Stimulated activated naive CD8-positive, alpha-beta T cell treated with anti-CD3 and anti-CD28 coated beads, Interleukin-15, amount 100 ng/mL, for 72 hours (primary cell): Measurements from ENCODE around the gene RAC2.

Experiments
- ATAC-seq: fragments of 150-1000 bp; cut with Tn5 transposase; 2 replicates; pipeline ENCODE4 v1.10.0; 2021; ENCODE audit warnings: mild to moderate bottlenecking, moderate library complexity
- DNase-seq, 2 donors: peaks; one replicate each; pipeline ENCODE4 v3.0.0; 2021 to 2022
- H3K27ac Mint-ChIP-seq, 2 donors: one replicate each; pipeline ENCODE4 v1.8.0; 2022; ENCODE audit warnings: mild to moderate bottlenecking in 2 of 2, mixed read lengths in 2 of 2, moderate library complexity in 2 of 2
- H3K27me3 Mint-ChIP-seq: one replicate; pipeline ENCODE4 v1.8.0; 2022; ENCODE audit warnings: mixed read lengths
- H3K4me1 Mint-ChIP-seq: one replicate; pipeline ENCODE4 v1.8.0; 2022; ENCODE audit warnings: mild to moderate bottlenecking, mixed read lengths
- H3K4me3 Mint-ChIP-seq, 2 donors: one replicate each; pipeline ENCODE4 v1.8.0; 2022; ENCODE audit warnings: mild to moderate bottlenecking in 2 of 2, mixed read lengths in 2 of 2, moderate library complexity in 1 of 2
- H3K9me3 Mint-ChIP-seq, 2 donors: one replicate each; pipeline ENCODE4 v1.8.0; 2022; ENCODE audit warnings: mixed read lengths in 2 of 2

Gene RAC2

GRCh38 chr22:37226087-37226486 is 18.0 kb downstream of the RAC2 start:
- Mint-ChIP-seq H3K9me3 (peaks cover 9 to 21% of the 10 kb centered on the region in 2 donors), H3K27ac (peak overlapping the region in 1 of 2 donors; percentile 96), H3K27me3 (no peaks in the 10 kb centered on the region), H3K4me1 (peaks cover 95% of the 10 kb centered on the region), H3K4me3 (peak overlapping the region in 1 of 2 donors; percentile 62)
- ATAC-seq (no peak), DNase-seq (no peak)

GRCh38 chr22:37225481-37225880 is 18.6 kb downstream of the RAC2 start:
- peak overlapping the region in 1 of 2 donors; percentile 20 for H3K4me3 Mint-ChIP-seq

GRCh38 chr22:37224757-37225420 is 19.2 kb downstream of the RAC2 start:
- H3K9me3 Mint-ChIP-seq = peaks cover 15 to 26% of the 10 kb centered on the region in 2 donors
- peak overlapping the region; percentile 3 for H3K4me3 Mint-ChIP-seq
- ATAC-seq = no peak
- H3K4me1 Mint-ChIP-seq = peaks cover 94% of the 10 kb centered on the region
- no peak for DNase-seq
- H3K27ac Mint-ChIP-seq = peak overlapping the region in 1 of 2 donors; percentile 87
- no peaks in the 10 kb centered on the region for H3K27me3 Mint-ChIP-seq

More at GRCh38 chr22:37225481-37225880, 18.6 kb downstream of the RAC2 start:
- ATAC-seq = no peak
- Mint-ChIP-seq H3K27me3 (no peaks in the 10 kb centered on the region), H3K4me1 (peaks cover 95% of the 10 kb centered on the region), H3K9me3 (peaks cover 15 to 26% of the 10 kb centered on the region in 2 donors), H3K27ac (peak overlapping the region; percentile 1 to 87)
- DNase-seq = peak in 1 of 2 donors; percentile 38

DNA sequence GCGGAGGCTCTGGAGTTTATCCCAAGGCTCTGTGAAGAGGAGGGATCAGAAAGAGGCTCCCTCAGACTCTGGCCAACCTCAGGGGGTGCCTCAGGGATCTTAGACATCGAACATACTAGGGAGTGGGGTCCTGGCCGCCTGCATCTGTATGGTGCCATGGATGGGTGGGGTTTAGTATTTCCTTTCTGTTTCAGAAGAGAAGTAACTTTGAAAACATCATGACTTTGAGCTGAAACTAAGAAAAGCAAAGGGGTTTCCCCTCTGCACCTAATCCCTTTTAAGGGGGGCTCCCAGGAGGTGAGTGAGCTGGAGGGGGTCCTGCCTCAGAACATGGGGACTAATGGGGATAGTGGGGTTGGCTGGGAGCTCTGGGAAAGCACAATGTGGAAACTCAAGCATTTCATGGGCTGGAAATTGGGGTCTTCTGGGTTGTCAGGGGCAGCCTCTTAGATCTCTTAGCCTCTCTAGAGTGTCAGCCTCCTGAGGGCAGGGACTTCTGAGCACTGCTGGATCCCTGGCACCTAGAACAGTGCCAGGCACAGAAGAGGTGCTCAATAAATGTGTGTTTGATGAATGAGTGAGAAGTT is 20.0 kb downstream of the RAC2 start:
- DNase-seq (peak in 1 of 2 donors; percentile 29), ATAC-seq (peak; percentile 43)
- Mint-ChIP-seq H3K4me3 (peak overlapping the region; percentile 58 to 65), H3K4me1 (peaks cover 94% of the 10 kb centered on the region), H3K9me3 (peaks cover 15 to 26% of the 10 kb centered on the region in 2 donors), H3K27ac (peak overlapping the region; percentile 49 to 96), H3K27me3 (no peaks in the 10 kb centered on the region)

GRCh38 chr22:37222440-37222971 is 21.6 kb downstream of the RAC2 start:
- H3K27ac Mint-ChIP-seq = peak overlapping the region; percentile 83 to 96
- no peaks in the 10 kb centered on the region for H3K27me3 Mint-ChIP-seq
- H3K4me3 Mint-ChIP-seq = peak overlapping the region; percentile 58 to 65
- ATAC-seq (peak; percentile 51), DNase-seq (peak; percentile 36 to 61)
- peaks cover 15 to 26% of the 10 kb centered on the region in 2 donors for H3K9me3 Mint-ChIP-seq
- peaks cover 94% of the 10 kb centered on the region for H3K4me1 Mint-ChIP-seq

GRCh38 chr22:37221424-37222333 is 22.4 kb downstream of the RAC2 start:
- Mint-ChIP-seq H3K9me3 (peaks cover 15 to 26% of the 10 kb centered on the region in 2 donors), H3K4me1 (peaks cover 97% of the 10 kb centered on the region), H3K4me3 (peak overlapping the region; percentile 58 to 65), H3K27ac (peak overlapping the region; percentile 64 to 84), H3K27me3 (no peaks in the 10 kb centered on the region)
- DNase-seq (no peak), ATAC-seq (no peak)

DNA sequence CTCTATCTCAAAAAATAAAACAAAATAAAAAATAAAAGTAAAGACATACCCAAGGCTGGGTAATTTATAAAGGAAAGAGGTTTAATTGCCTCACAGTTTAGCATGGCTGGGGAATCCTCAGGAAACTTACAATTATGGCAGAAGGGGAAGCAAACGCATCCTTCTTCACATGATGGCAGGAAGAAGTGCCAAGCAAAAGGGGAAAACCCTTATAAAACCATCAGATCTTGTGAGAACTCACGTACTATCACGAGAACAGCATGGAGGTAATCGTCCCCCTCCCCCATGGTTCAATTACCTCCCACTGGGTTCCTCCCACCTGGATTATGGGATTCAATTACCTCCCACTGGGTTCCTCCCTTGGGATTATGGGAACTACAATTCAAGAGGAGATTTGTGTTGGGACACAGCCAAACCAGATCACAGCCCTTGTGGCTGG is 23.5 kb downstream of the RAC2 start:
- peak overlapping the region; percentile 64 to 93 for H3K27ac Mint-ChIP-seq
- ATAC-seq (no peak), DNase-seq (no peak)
- H3K4me3 Mint-ChIP-seq = peak overlapping the region; percentile 65 to 80
- H3K9me3 Mint-ChIP-seq = peaks cover 15 to 26% of the 10 kb centered on the region in 2 donors
- no peaks in the 10 kb centered on the region for H3K27me3 Mint-ChIP-seq
- peaks cover 94% of the 10 kb centered on the region for H3K4me1 Mint-ChIP-seq

- Mint-ChIP-seq H3K9me3 (peaks cover 15 to 22% of the 10 kb centered on the region in 2 donors), H3K27me3 (no peaks in the 10 kb centered on the region), H3K4me1 (peaks cover 89% of the 10 kb centered on the region), H3K27ac (peak overlapping the region; percentile 81 to 85), H3K4me3 (peak overlapping the region; percentile 65 to 80)
- peak; percentile 37 for ATAC-seq
- DNase-seq = no peak
Measured at GRCh38 chr22:37219533-37219932, 24.5 kb downstream of the RAC2 start.

GRCh38 chr22:37218771-37219411 is 25.2 kb downstream of the RAC2 start:
- no peaks in the 10 kb centered on the region for H3K27me3 Mint-ChIP-seq
- peaks cover 10 to 15% of the 10 kb centered on the region in 2 donors for H3K9me3 Mint-ChIP-seq
- H3K4me3 Mint-ChIP-seq = peak overlapping the region; percentile 65 to 80
- peaks cover 89% of the 10 kb centered on the region for H3K4me1 Mint-ChIP-seq
- H3K27ac Mint-ChIP-seq = peak overlapping the region; percentile 81 to 85
- DNase-seq (peak in 1 of 2 donors; percentile 72), ATAC-seq (peak; percentile 82)

DNA sequence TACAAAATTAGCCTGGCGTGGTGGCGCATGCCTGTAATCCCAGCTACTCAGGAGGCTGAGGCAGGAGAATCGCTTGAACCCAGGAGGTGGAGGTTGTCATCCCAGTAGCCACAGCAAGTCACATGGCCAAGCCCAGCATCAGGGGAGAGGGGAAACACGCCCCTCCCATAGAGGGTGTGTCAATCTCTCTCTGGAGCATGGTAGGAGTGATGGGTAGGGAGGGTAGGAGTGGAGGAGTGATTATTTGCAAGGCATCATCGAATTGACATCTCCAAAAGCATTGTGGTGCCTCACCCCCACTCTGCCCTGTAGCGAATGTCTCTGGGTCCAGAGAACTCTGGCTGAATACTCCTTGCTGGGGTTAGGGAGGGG is 25.7 kb downstream of the RAC2 start:
- no peaks in the 10 kb centered on the region for H3K27me3 Mint-ChIP-seq
- no peak overlapping the region for H3K27ac Mint-ChIP-seq
- H3K4me1 Mint-ChIP-seq = peaks cover 89% of the 10 kb centered on the region
- H3K9me3 Mint-ChIP-seq = peaks cover 10 to 14% of the 10 kb centered on the region in 2 donors
- DNase-seq = no peak
- peak overlapping the region; percentile 65 to 80 for H3K4me3 Mint-ChIP-seq
- peak; percentile 2 for ATAC-seq

DNA sequence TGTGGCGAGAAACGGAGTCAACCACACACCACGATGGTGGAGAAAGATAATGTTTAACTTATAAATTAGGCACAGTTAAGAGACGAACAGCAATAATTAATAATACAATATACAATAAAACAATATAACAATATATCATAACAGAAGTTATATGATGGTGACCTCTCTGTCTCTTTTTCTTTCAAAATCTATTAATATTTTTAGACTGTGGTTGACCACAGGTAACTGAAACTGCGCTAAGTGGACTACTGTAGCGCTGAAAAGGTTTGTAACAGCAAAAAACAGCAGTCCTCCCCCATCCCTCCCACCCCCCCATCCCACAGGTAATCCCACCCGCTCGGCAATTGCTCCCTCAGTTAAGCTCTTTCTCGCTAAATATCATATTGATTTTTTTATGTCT is 28.2 kb downstream of the RAC2 start:
- ATAC-seq (no peak), DNase-seq (no peak)
- Mint-ChIP-seq H3K27ac (no peak overlapping the region), H3K27me3 (no peaks in the 10 kb centered on the region), H3K4me1 (peaks cover 89% of the 10 kb centered on the region), H3K9me3 (peaks cover 3 to 4% of the 10 kb centered on the region in 2 donors), H3K4me3 (no peak overlapping the region)

GRCh38 chr22:37214731-37215030 is 29.4 kb downstream of the RAC2 start:
- no peak for ATAC-seq

GRCh38 chr22:37213941-37214730 is 29.9 kb downstream of the RAC2 start:
- ATAC-seq = no peak
- Mint-ChIP-seq H3K27ac (peak overlapping the region in 1 of 2 donors; percentile 59), H3K4me1 (peaks cover 86% of the 10 kb centered on the region)

More at GRCh38 chr22:37214731-37215030, 29.4 kb downstream of the RAC2 start:
- Mint-ChIP-seq H3K27ac (peak overlapping the region in 1 of 2 donors; percentile 38), H3K4me1 (peaks cover 86% of the 10 kb centered on the region), H3K9me3 (no peaks in the 10 kb centered on the region), H3K27me3 (no peaks in the 10 kb centered on the region), H3K4me3 (no peak overlapping the region)
- DNase-seq = no peak

GRCh38 chr22:37213218-37213855 is 30.7 kb downstream of the RAC2 start:
- DNase-seq (no peak), ATAC-seq (no peak)
- Mint-ChIP-seq H3K4me1 (peaks cover 86% of the 10 kb centered on the region), H3K27ac (no peak overlapping the region), H3K4me3 (no peak overlapping the region), H3K27me3 (no peaks in the 10 kb centered on the region), H3K9me3 (no peaks in the 10 kb centered on the region)

More at GRCh38 chr22:37213941-37214730, 29.9 kb downstream of the RAC2 start:
- Mint-ChIP-seq H3K27me3 (no peaks in the 10 kb centered on the region), H3K4me3 (no peak overlapping the region), H3K9me3 (no peaks in the 10 kb centered on the region)
- no peak for DNase-seq
